Fibroblast of skin of left biceps (primary cell): Measurements from ENCODE around the gene MRPL18.
"Not testable (repeated sequence)": the region's sequence is repeated elsewhere in the genome, so short reads cannot be mapped to it uniquely, and the experiment has no call there.

Source experiments
- DNase-seq, 2 experiments: peaks; one replicate each; pipeline ENCODE4 v3.0.0-alpha.2; 2013; ENCODE audit warnings: low read depth in 2 of 2

MRPL18 gene

GRCh38 chr6:159772196-159772595, 18.1 kb upstream of the MRPL18 start:
- no peak for DNase-seq

- no peak for DNase-seq
Measured at GRCh38 chr6:159777240-159777904, 12.9 kb upstream of the MRPL18 start.

- DNase-seq, result no peak
Measured at GRCh38 chr6:159778131-159778530, 12.1 kb upstream of the MRPL18 start.

GRCh38 chr6:159778542-159779103, 11.6 kb upstream of the MRPL18 start:
- DNase-seq, result no peak

- no peak for DNase-seq
Measured at GRCh38 chr6:159788276-159788675, 2.0 kb upstream of the MRPL18 start.

- DNase-seq, result no peak
Measured at GRCh38 chr6:159788753-159789376, 1.4 kb upstream of the MRPL18 start.

GRCh38 chr6:159789377-159790148, 704 bp upstream of the MRPL18 start, which contains the start of gene TCP1:
TSS of gene TCP1 (minus strand) at chr6:159789602. CDS start at chr6:159789468, 134 bp downstream.
- DNase-seq, result peak; percentile 98

- no peak for DNase-seq
Measured at GRCh38 chr6:159790956-159791598, 810 bp downstream of the MRPL18 start.

- not testable (repeated sequence) for DNase-seq
Measured at GRCh38 chr6:159794976-159795375, 4.7 kb downstream of the MRPL18 start.

GRCh38 chr6:159797554-159797953, 7.3 kb downstream of the MRPL18 start:
- DNase-seq, result no peak

GRCh38 chr6:159800141-159800865, 10.0 kb downstream of the MRPL18 start, which contains the start of gene PNLDC1:
TSS of gene PNLDC1 (plus strand) at chr6:159800276. CDS start at chr6:159800308, 32 bp downstream.
- no peak for DNase-seq

GRCh38 chr6:159801935-159802334, 11.7 kb downstream of the MRPL18 start:
- DNase-seq, result no peak

- no peak for DNase-seq
Measured at GRCh38 chr6:159804504-159804903, 14.2 kb downstream of the MRPL18 start.

- DNase-seq, result no peak
Measured at GRCh38 chr6:159805440-159806020, 15.3 kb downstream of the MRPL18 start.

- no peak for DNase-seq
Measured at GRCh38 chr6:159806021-159806458, 15.8 kb downstream of the MRPL18 start.

GRCh38 chr6:159807150-159807858, 17.0 kb downstream of the MRPL18 start:
- DNase-seq, result no peak

GRCh38 chr6:159808647-159809046, 18.4 kb downstream of the MRPL18 start:
- DNase-seq, result no peak

GRCh38 chr6:159809149-159809548, 18.9 kb downstream of the MRPL18 start:
- DNase-seq, result no peak

GRCh38 chr6:159813781-159814180, 23.5 kb downstream of the MRPL18 start:
- no peak for DNase-seq

- no peak for DNase-seq
Measured at GRCh38 chr6:159815410-159815809, 25.1 kb downstream of the MRPL18 start.
